Measurements from ENCODE around the gene CLSTN1. TPM values are rescaled to one million over a fixed set of nuclear protein-coding genes. Genes with fewer than 3 reads are reported as not detected.
A peak's percentile ranks its signal among the peaks of the same experiment; 100 is the strongest.
"Not testable (repeated sequence)": the region's sequence is repeated elsewhere in the genome, so short reads cannot be mapped to it uniquely, and the experiment has no call there.

CLSTN1 gene
- total and polyA plus RNA-seq, 5 donors, result 51.4 to 72.1 (median 69.4) TPM

GRCh38 chr1:9797049-9797448, 26.7 kb downstream of the CLSTN1 start:
- peaks cover 15% of the 10 kb centered on the region for H3K4me1 ChIP-seq (ENCODE audit: control insufficient read depth, insufficient read depth, low read length)
- no peaks in the 10 kb centered on the region for H3K9me3 ChIP-seq (ENCODE audit: control insufficient read depth, low read length)
- no peaks in the 10 kb centered on the region for H3K27me3 ChIP-seq (ENCODE audit: control insufficient read depth, insufficient read depth)
- no peak overlapping the region for H3K4me3 ChIP-seq (ENCODE audit: low read length)
- ATAC-seq, result no peak
- H3K27ac ChIP-seq (ENCODE audit: low read length), result no peak overlapping the region
- intact Hi-C loops (cut with DNase I), result no loop called here
- DNase-seq, result no peak

- DNase-seq (no peak), ATAC-seq (no peak)
- peaks cover 15% of the 10 kb centered on the region for H3K4me1 ChIP-seq (ENCODE audit: control insufficient read depth, insufficient read depth, low read length)
- intact Hi-C loops (cut with DNase I), result no loop called here
- 71% methylated on average over 6 of the region's 6 CpGs for WGBS
- H3K4me3 ChIP-seq (ENCODE audit: low read length), result no peak overlapping the region
- H3K27ac ChIP-seq (ENCODE audit: low read length), result no peak overlapping the region
- H3K27me3 ChIP-seq (ENCODE audit: control insufficient read depth, insufficient read depth), result no peaks in the 10 kb centered on the region
- H3K9me3 ChIP-seq (ENCODE audit: control insufficient read depth, low read length), result no peaks in the 10 kb centered on the region
These were observed 29.7 kb downstream of the CLSTN1 start for GRCh38 chr1:9794081-9794480.

GRCh38 chr1:9793291-9793690, 30.5 kb downstream of the CLSTN1 start:
- Histone ChIP-seq H3K27ac (ENCODE audit: low read length) (no peak overlapping the region), H3K9me3 (ENCODE audit: control insufficient read depth, low read length) (no peaks in the 10 kb centered on the region), H3K4me1 (ENCODE audit: control insufficient read depth, insufficient read depth, low read length) (peaks cover 11% of the 10 kb centered on the region), H3K27me3 (ENCODE audit: control insufficient read depth, insufficient read depth) (no peaks in the 10 kb centered on the region), H3K4me3 (ENCODE audit: low read length) (no peak overlapping the region)
- intact Hi-C loops (cut with DNase I), result no loop called here
- WGBS, result 86% methylated on average over 15 of the region's 15 CpGs
- no peak for ATAC-seq
- no peak for DNase-seq

GRCh38 chr1:9792156-9793042, 31.4 kb downstream of the CLSTN1 start:
- peak in 1 of 2 donors; percentile 47 for ATAC-seq
- DNase-seq, result no peak
- H3K27me3 ChIP-seq (ENCODE audit: control insufficient read depth, insufficient read depth), result no peaks in the 10 kb centered on the region
- intact Hi-C loops (cut with DNase I), result no loop called here
- peaks cover 11% of the 10 kb centered on the region for H3K4me1 ChIP-seq (ENCODE audit: control insufficient read depth, insufficient read depth, low read length)
- H3K9me3 ChIP-seq (ENCODE audit: control insufficient read depth, low read length), result no peaks in the 10 kb centered on the region
- WGBS, result 54% methylated on average over 14 of the region's 14 CpGs
- no peak overlapping the region for H3K27ac ChIP-seq (ENCODE audit: low read length)
- H3K4me3 ChIP-seq (ENCODE audit: low read length), result no peak overlapping the region

GRCh38 chr1:9789700-9790099, 34.1 kb downstream of the CLSTN1 start:
- H3K27me3 ChIP-seq (ENCODE audit: control insufficient read depth, insufficient read depth); H3K4me3 ChIP-seq (ENCODE audit: low read length); H3K27ac ChIP-seq (ENCODE audit: low read length); H3K9me3 ChIP-seq (ENCODE audit: control insufficient read depth, low read length); ATAC-seq; DNase-seq: not testable (repeated sequence)
- peaks cover 11% of the 10 kb centered on the region for H3K4me1 ChIP-seq (ENCODE audit: control insufficient read depth, insufficient read depth, low read length)
- WGBS, result over 99% methylated on average over 4 of the region's 4 CpGs
- intact Hi-C loops (cut with DNase I), result loop anchor here in 1 of 4 donors (10.0 kb wide), 1 partner anchor 75 kb away; no protein-coding TSS in a partner anchor

- intact Hi-C loops (cut with DNase I), result loop anchor here in 1 of 4 donors (10.0 kb wide), 1 partner anchor 77 kb away; no protein-coding TSS in a partner anchor
- WGBS, result 89% methylated on average over 8 of the region's 8 CpGs
These were observed 36.1 kb downstream of the CLSTN1 start for GRCh38 chr1:9787702-9788101.

GRCh38 chr1:9785406-9785805, 38.4 kb downstream of the CLSTN1 start:
- ATAC-seq (no peak), DNase-seq (no peak)
- H3K4me3 ChIP-seq (ENCODE audit: low read length), result no peak overlapping the region
- intact Hi-C loops (cut with DNase I), result loop anchor here in 2 of 4 donors (2.0 to 10.0 kb wide), 2 partner anchors 79 to 81 kb away; no protein-coding TSS in a partner anchor
- 62% methylated on average over 6 of the region's 6 CpGs for WGBS
- no peaks in the 10 kb centered on the region for H3K9me3 ChIP-seq (ENCODE audit: control insufficient read depth, low read length)
- no peaks in the 10 kb centered on the region for H3K4me1 ChIP-seq (ENCODE audit: control insufficient read depth, insufficient read depth, low read length)
- no peaks in the 10 kb centered on the region for H3K27me3 ChIP-seq (ENCODE audit: control insufficient read depth, insufficient read depth)
- no peak overlapping the region for H3K27ac ChIP-seq (ENCODE audit: low read length)

More at GRCh38 chr1:9787702-9788101, 36.1 kb downstream of the CLSTN1 start:
- H3K4me1 ChIP-seq (ENCODE audit: control insufficient read depth, insufficient read depth, low read length), result peaks cover 5% of the 10 kb centered on the region
- no peaks in the 10 kb centered on the region for H3K27me3 ChIP-seq (ENCODE audit: control insufficient read depth, insufficient read depth)
- ATAC-seq (no peak), DNase-seq (no peak)
- H3K9me3 ChIP-seq (ENCODE audit: control insufficient read depth, low read length), result no peaks in the 10 kb centered on the region
- no peak overlapping the region for H3K27ac ChIP-seq (ENCODE audit: low read length)
- H3K4me3 ChIP-seq (ENCODE audit: low read length), result no peak overlapping the region

GRCh38 chr1:9784508-9785133, 39.1 kb downstream of the CLSTN1 start:
- Histone ChIP-seq H3K27me3 (ENCODE audit: control insufficient read depth, insufficient read depth) (no peaks in the 10 kb centered on the region), H3K4me1 (ENCODE audit: control insufficient read depth, insufficient read depth, low read length) (no peaks in the 10 kb centered on the region), H3K9me3 (ENCODE audit: control insufficient read depth, low read length) (no peaks in the 10 kb centered on the region), H3K4me3 (ENCODE audit: low read length) (no peak overlapping the region), H3K27ac (ENCODE audit: low read length) (no peak overlapping the region)
- ATAC-seq (no peak), DNase-seq (no peak)
- intact Hi-C loops (cut with DNase I), result loop anchor here in 3 of 4 donors (2.0 to 10.0 kb wide), 3 partner anchors 80 to 83 kb away; no protein-coding TSS in a partner anchor
- WGBS, result 66% methylated on average over 3 of the region's 3 CpGs

- H3K27me3 ChIP-seq (ENCODE audit: control insufficient read depth, insufficient read depth), result no peaks in the 10 kb centered on the region
- DNase-seq (peak in 1 of 3 donors; percentile 30), ATAC-seq (no peak)
- WGBS, result 98% methylated on average over 10 of the region's 10 CpGs
- intact Hi-C loops (cut with DNase I), result loop anchor here in 2 of 4 donors (5.0 to 10.0 kb wide), 2 partner anchors 82 to 84 kb away; no protein-coding TSS in a partner anchor
- H3K27ac ChIP-seq (ENCODE audit: low read length), result no peak overlapping the region
- no peaks in the 10 kb centered on the region for H3K9me3 ChIP-seq (ENCODE audit: control insufficient read depth, low read length)
- no peak overlapping the region for H3K4me3 ChIP-seq (ENCODE audit: low read length)
- H3K4me1 ChIP-seq (ENCODE audit: control insufficient read depth, insufficient read depth, low read length), result no peaks in the 10 kb centered on the region
These were observed 40.9 kb downstream of the CLSTN1 start for GRCh38 chr1:9782897-9783296.

- Histone ChIP-seq H3K27ac (ENCODE audit: low read length) (no peak overlapping the region), H3K4me3 (ENCODE audit: low read length) (no peak overlapping the region), H3K4me1 (ENCODE audit: control insufficient read depth, insufficient read depth, low read length) (no peaks in the 10 kb centered on the region), H3K9me3 (ENCODE audit: control insufficient read depth, low read length) (no peaks in the 10 kb centered on the region), H3K27me3 (ENCODE audit: control insufficient read depth, insufficient read depth) (no peaks in the 10 kb centered on the region)
- DNase-seq (no peak), ATAC-seq (no peak)
- intact Hi-C loops (cut with DNase I), result loop anchor here in 2 of 4 donors (5.0 to 10.0 kb wide), 2 partner anchors 83 to 85 kb away; no protein-coding TSS in a partner anchor
- WGBS, result 94% methylated on average over 4 of the region's 4 CpGs
These were observed 41.5 kb downstream of the CLSTN1 start for GRCh38 chr1:9782116-9782751.

All from right cardiac atrium (tissue), 5 donors.